Subcutaneous adipose tissue (tissue), 4 donors: ENCODE data around the gene FAM161B. TPM values are rescaled to one million over a fixed set of nuclear protein-coding genes. Genes with fewer than 3 reads are reported as not detected.

Experiments used
- CTCF ChIP-seq: fragments of 450-650 bp; IDR thresholded peaks from one replicate; pipeline ENCODE4 v1.5.1; 2016; ENCODE audit warnings: low read depth, mild to moderate bottlenecking, control low read depth, antibody characterized with exemption, moderate library complexity
- small RNA-seq: library from RNA; depleted of rRNA; stranded (forward); fragments of <200 nt; gene quantifications from one replicate; pipeline ENCODE3, GENCODE V24; 2016
- total RNA-seq, 4 donors: library from RNA; depleted of rRNA; stranded (reverse); fragments of >200 nt; gene quantifications; one replicate each; pipeline ENCODE4 v1.1.0, GENCODE V29; 2016

FAM161B gene
- total RNA-seq, 4 donors from 2014 or later, result 3.1 to 4.1 (median 4.0) TPM

DNA sequence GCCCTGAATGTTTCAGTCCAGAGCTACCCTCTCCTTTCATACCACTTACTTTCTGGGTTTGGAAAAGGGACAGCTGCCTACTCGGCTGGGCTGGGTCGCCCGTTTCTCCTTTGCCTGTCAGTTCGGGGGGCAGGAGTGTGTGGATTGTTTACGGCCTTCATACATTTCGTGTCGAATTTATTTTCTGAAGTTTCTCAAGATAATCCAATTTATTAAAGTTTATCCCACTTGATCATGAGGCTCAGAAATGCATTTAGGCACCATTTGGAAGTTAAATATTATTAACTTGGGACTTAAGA is 62.6 kb downstream of the FAM161B start:
- TF ChIP-seq CTCF, result no peak

- no peak for TF ChIP-seq CTCF
Measured at GRCh38 chr14:73886449-73887317, 63.2 kb downstream of the FAM161B start, which contains the start of gene ZNF410. ZNF410 (plus strand) TSS chr14:73886859; CDS start chr14:73892176, 5,317 bp downstream.

- no peak for TF ChIP-seq CTCF
Measured at GRCh38 chr14:73884438-73885190, 65.3 kb downstream of the FAM161B start.

Small RNA genes lying within 50 kb of the gene (small RNA-seq; reads per million reads assigned to genes)
- 0.49 reads per million for gene RF00019

Other genes starting within 250 kb of the FAM161B start
- gene PNMA1, start 235.7 kb downstream of the FAM161B start, total RNA-seq, result 10 to 100 TPM; 21.2 to 31.1 (median 23.4) TPM
- gene PTGR2, start 98.3 kb downstream of the FAM161B start, total RNA-seq, result 10 to 100 TPM in 3 of 4 donors, 1 to 10 TPM in 1; 9.5 to 26.4 (median 17.2) TPM
- 10 to 100 TPM; 32.0 to 51.4 (median 44.1) TPM for gene ZNF410, start 63.2 kb downstream of the FAM161B start, total RNA-seq
- gene COQ6, start 208 bp upstream of the FAM161B start, total RNA-seq, result 10 to 100 TPM; 34.6 to 46.9 (median 37.9) TPM
- 10 to 100 TPM; 10.0 to 14.9 (median 12.4) TPM for gene ENTPD5, start 69.2 kb upstream of the FAM161B start, total RNA-seq
- 10 to 100 TPM in 1 of 4 donors, 1 to 10 TPM in 3; 3.1 to 12.3 (median 5.5) TPM for gene BBOF1, start 69.3 kb upstream of the FAM161B start, total RNA-seq
- 100 to 1,000 TPM in 1 of 4 donors, 10 to 100 TPM in 3; 56.8 to 102 (median 76.5) TPM for gene ALDH6A1, start 134.4 kb upstream of the FAM161B start, total RNA-seq
- gene LIN52, start 134.9 kb upstream of the FAM161B start, total RNA-seq, result 10 to 100 TPM in 2 of 4 donors, 1 to 10 TPM in 2; 8.3 to 13.4 (median 9.9) TPM